Peyer's patch (tissue), 4 donors: ENCODE results near the gene PIGM. TPM values are rescaled to one million over a fixed set of nuclear protein-coding genes. Genes with fewer than 3 reads are reported as not detected.

Experiments used
- DNase-seq, 3 donors: peaks; one replicate each; pipeline ENCODE4 v3.0.0-alpha.2; 2017 to 2019
- H3K27ac ChIP-seq, 4 donors: fragments of 200-600 bp; sonication (generic); one replicate each; pipeline ENCODE4 v1.5.1; 2016 to 2019
- H3K27me3 ChIP-seq, 2 donors: fragments of 200-600 bp; sonication (generic); one replicate each; pipeline ENCODE4 v1.5.1; 2019
- H3K36me3 ChIP-seq, 3 donors: fragments of 200-600 bp; sonication (generic); one replicate each; pipeline ENCODE4 v1.5.1; 2016 to 2019
- H3K4me1 ChIP-seq, 4 donors: fragments of 200-600 bp; sonication (generic); one replicate each; pipeline ENCODE4 v1.5.1; 2016 to 2019
- H3K4me3 ChIP-seq, 4 donors: fragments of 200-600 bp; sonication (generic); 1 replicate in 3 of 4; 2 replicates in 1 of 4; pipeline ENCODE4 v1.5.1; 2016 to 2019; ENCODE audit warnings: mild to moderate bottlenecking in 1 of 4
- H3K9me3 ChIP-seq, 4 donors: fragments of 200-600 bp; sonication (generic); one replicate each; pipeline ENCODE4 v1.5.1; 2016 to 2019; ENCODE audit warnings: mild to moderate bottlenecking in 1 of 4
- CTCF ChIP-seq, 6 experiments: fragments of 450-650 bp in 4 of 6; fragments of 200-600 bp in 2 of 6; sonication (generic) in 1 of 6; IDR thresholded peaks; one replicate each; pipeline ENCODE4 v1.5.1; 2017 to 2019; ENCODE audit warnings: antibody characterized with exemption in 6 of 6, mild to moderate bottlenecking in 3 of 6, moderate library complexity in 1 of 6
- POLR2A ChIP-seq, 2 donors: fragments of 450-650 bp; IDR thresholded peaks; one replicate each; pipeline ENCODE4 v1.5.1; 2017; ENCODE audit warnings: antibody characterized with exemption in 2 of 2, mild to moderate bottlenecking in 2 of 2, moderate library complexity in 2 of 2
- total RNA-seq, 4 donors: library from RNA; depleted of rRNA; stranded (reverse); fragments of >200 nt; gene quantifications; one replicate each; pipeline ENCODE4 v1.1.0, GENCODE V29; 2016

Gene PIGM
- total RNA-seq, 4 donors from 2014 or later = under 0.01 to 6.7 (median 5.5) TPM

GRCh38 chr1:160001440-160001839, 30.4 kb downstream of the PIGM start:
- no peaks in the 10 kb centered on the region for H3K36me3 ChIP-seq
- H3K4me1 ChIP-seq = peaks cover 0 to 9% (median 0%) of the 10 kb centered on the region in 4 donors
- no peak for TF ChIP-seq CTCF (IDR thresholded peaks at IDR 0.05)
- TF ChIP-seq POLR2A (IDR thresholded peaks at IDR 0.05) = no peak
- H3K27ac ChIP-seq = no peak overlapping the region
- no peak overlapping the region for H3K4me3 ChIP-seq
- no peaks in the 10 kb centered on the region for H3K9me3 ChIP-seq
- DNase-seq = no peak
- H3K27me3 ChIP-seq = peaks cover 0 to 5% of the 10 kb centered on the region in 2 donors

DNA sequence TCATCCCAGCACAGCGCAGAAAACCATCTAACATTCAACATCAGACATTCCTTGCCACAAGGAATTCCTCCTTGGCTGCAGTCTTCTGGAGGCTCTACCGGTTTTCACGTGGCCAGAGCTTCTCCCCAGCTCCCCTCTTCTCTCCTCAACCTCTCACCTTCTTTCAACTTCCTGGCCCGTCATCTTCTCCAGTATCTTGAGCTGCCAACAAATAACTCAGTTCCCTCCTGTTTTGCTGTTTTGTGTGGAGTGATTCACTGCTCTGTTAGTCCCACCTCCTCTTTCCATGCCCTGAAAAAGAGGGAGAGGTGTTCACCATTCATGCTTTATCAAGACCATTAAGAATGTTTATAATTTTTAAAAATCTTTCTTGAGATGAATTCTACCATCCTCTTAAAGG, 32.6 kb downstream of the PIGM start:
- Histone ChIP-seq H3K36me3 (no peaks in the 10 kb centered on the region), H3K4me1 (no peaks in the 10 kb centered on the region), H3K9me3 (no peaks in the 10 kb centered on the region), H3K27me3 (peaks cover 0 to 5% of the 10 kb centered on the region in 2 donors), H3K4me3 (no peak overlapping the region), H3K27ac (no peak overlapping the region)
- DNase-seq = no peak
- no peak for TF ChIP-seq POLR2A (IDR thresholded peaks at IDR 0.05)
- TF ChIP-seq CTCF (IDR thresholded peaks at IDR 0.05) = no peak

GRCh38 chr1:159996653-159997052, 35.1 kb downstream of the PIGM start:
- DNase-seq = no peak
- H3K27me3 ChIP-seq = peaks cover 0 to 5% of the 10 kb centered on the region in 2 donors
- no peaks in the 10 kb centered on the region for H3K4me1 ChIP-seq
- H3K36me3 ChIP-seq = no peaks in the 10 kb centered on the region
- no peak overlapping the region for H3K4me3 ChIP-seq
- TF ChIP-seq CTCF (IDR thresholded peaks at IDR 0.05) = no peak
- TF ChIP-seq POLR2A (IDR thresholded peaks at IDR 0.05) = no peak
- no peaks in the 10 kb centered on the region for H3K9me3 ChIP-seq
- H3K27ac ChIP-seq = no peak overlapping the region

GRCh38 chr1:159994896-159995295, 36.9 kb downstream of the PIGM start:
- no peaks in the 10 kb centered on the region for H3K9me3 ChIP-seq
- H3K4me3 ChIP-seq = no peak overlapping the region
- no peak overlapping the region for H3K27ac ChIP-seq
- no peak for DNase-seq
- TF ChIP-seq CTCF (IDR thresholded peaks at IDR 0.05) = no peak
- no peak for TF ChIP-seq POLR2A (IDR thresholded peaks at IDR 0.05)
- peaks cover 0 to 4% of the 10 kb centered on the region in 2 donors for H3K27me3 ChIP-seq
- H3K36me3 ChIP-seq = no peaks in the 10 kb centered on the region
- H3K4me1 ChIP-seq = no peaks in the 10 kb centered on the region

DNA sequence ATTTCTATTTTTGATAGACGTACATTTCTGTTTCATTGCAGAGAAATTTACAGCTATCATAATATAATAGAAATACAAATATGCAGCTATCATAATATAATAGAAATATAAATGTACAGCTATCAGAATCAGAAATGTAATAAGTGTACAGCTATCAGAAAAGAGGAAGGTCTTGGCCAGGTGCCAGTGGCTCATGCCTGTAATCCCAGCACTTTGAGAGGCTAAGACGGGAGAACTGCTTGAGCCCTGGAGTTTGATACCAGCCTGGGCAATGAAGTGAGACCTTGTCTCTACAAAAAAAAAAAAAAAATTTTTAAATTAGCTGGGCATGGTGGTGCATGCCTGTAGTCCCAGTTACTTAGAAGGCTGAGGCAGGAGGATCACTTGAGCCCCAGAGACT, 37.9 kb downstream of the PIGM start:
- no peaks in the 10 kb centered on the region for H3K27me3 ChIP-seq
- no peaks in the 10 kb centered on the region for H3K9me3 ChIP-seq
- no peaks in the 10 kb centered on the region for H3K36me3 ChIP-seq
- DNase-seq = peak in 1 of 3 donors; percentile 56
- TF ChIP-seq CTCF (IDR thresholded peaks at IDR 0.05) (no peak), POLR2A (IDR thresholded peaks at IDR 0.05) (no peak)
- H3K4me1 ChIP-seq = no peaks in the 10 kb centered on the region
- no peak overlapping the region for H3K27ac ChIP-seq
- no peak overlapping the region for H3K4me3 ChIP-seq

- H3K27ac ChIP-seq = no peak overlapping the region
- H3K4me3 ChIP-seq = no peak overlapping the region
- H3K9me3 ChIP-seq = no peaks in the 10 kb centered on the region
- no peaks in the 10 kb centered on the region for H3K27me3 ChIP-seq
- TF ChIP-seq POLR2A (IDR thresholded peaks at IDR 0.05) (no peak), CTCF (IDR thresholded peaks at IDR 0.05) (no peak)
- no peak for DNase-seq
- H3K36me3 ChIP-seq = no peaks in the 10 kb centered on the region
- H3K4me1 ChIP-seq = no peaks in the 10 kb centered on the region
Measured at GRCh38 chr1:159992161-159992560, 39.6 kb downstream of the PIGM start.
